IMR-90 (cell line): ENCODE measurements around the gene DUSP22.

Source experiments
- CEBPB ChIP-seq: IDR thresholded peaks from 2 replicates; pipeline ENCODE4 v1.6.1; 2012; ENCODE audit warnings: low read depth, low read length, improper control_type of control experiment
- NFE2L2 ChIP-seq: fragments of 150-350 bp; IDR thresholded peaks from 2 replicates; pipeline ENCODE4 v1.6.1; 2016; ENCODE audit warnings: low read depth, mild to moderate bottlenecking, low read length
- POLR2A ChIP-seq: IDR thresholded peaks from 2 replicates; pipeline ENCODE4 v1.6.1; 2012; ENCODE audit warnings: mild to moderate bottlenecking, low read depth, low read length
- RAD21 ChIP-seq: IDR thresholded peaks from 2 replicates; pipeline ENCODE4 v1.6.1; 2012; ENCODE audit warnings: low read length, improper control_type of control experiment
- RFX5 ChIP-seq: IDR thresholded peaks from 2 replicates; pipeline ENCODE4 v1.8.0; 2012; ENCODE audit warnings: low read depth, mild to moderate bottlenecking, low read length, moderate library complexity
- TF ChIP-seq, protein P1 (sequence below): conservative IDR thresholded peaks from 2 replicates; pipeline ENCODE4 v1.5.1; 2012; ENCODE audit warnings: mild to moderate bottlenecking, low read depth, low read length, improper control_type of control experiment
- TF ChIP-seq, protein P2 (sequence below): fragments of 150-350 bp; IDR thresholded peaks from 2 replicates; pipeline ENCODE4 v1.6.1; 2017; ENCODE audit warnings: mild to moderate bottlenecking, antibody characterized with exemption, low read length, low read depth

DNA sequence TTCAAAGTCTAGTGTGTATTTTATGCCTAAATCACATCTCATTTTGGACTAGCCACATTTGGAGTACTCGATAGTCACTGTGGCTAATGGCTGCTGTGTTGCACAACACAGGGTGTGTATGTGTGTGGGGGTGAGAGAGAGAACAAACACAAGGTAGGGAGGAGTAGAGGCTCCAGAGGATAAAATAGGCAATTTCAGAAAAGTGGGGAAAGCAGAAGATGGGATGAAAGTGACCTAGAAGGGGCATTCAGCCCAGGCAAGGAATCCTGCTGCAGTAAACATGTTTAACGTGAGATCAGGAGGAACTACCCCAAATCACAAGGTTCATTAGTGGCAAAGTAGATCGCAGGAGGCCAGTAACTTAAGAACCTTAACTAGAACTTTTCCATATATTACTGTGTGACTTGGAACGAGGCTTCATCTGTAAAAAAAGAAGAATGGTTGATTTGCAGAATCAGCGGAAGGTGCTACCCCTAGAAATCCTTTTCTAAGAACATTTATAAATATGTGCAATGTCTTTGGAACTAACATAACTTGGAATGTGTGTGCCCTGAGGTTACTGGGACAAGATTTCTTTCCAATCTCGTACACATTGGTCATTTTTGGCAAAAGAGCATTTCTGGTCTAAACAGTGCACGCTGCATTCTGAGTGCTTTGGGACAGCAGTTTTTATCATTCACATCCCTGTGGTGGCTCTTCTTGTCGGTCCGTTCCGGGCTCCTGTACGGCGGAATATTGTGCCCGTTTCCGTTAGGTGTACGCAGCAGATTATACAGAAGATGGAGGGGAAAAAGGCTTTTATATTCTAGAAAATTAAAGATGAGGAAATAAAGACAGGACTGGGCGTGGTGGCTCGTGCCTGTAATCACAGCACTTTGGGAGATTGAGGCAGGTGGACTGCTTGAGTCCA lies 2.6 kb downstream of the DUSP22 start:
- TF ChIP-seq RFX5 (no peak), POLR2A (no peak), RAD21 (no peak), CEBPB (0 out of 2 replicates have a peak, but pooled peaks have one; percentile 15), NFE2L2 (no peak)
- TF ChIP-seq, protein P1, sequence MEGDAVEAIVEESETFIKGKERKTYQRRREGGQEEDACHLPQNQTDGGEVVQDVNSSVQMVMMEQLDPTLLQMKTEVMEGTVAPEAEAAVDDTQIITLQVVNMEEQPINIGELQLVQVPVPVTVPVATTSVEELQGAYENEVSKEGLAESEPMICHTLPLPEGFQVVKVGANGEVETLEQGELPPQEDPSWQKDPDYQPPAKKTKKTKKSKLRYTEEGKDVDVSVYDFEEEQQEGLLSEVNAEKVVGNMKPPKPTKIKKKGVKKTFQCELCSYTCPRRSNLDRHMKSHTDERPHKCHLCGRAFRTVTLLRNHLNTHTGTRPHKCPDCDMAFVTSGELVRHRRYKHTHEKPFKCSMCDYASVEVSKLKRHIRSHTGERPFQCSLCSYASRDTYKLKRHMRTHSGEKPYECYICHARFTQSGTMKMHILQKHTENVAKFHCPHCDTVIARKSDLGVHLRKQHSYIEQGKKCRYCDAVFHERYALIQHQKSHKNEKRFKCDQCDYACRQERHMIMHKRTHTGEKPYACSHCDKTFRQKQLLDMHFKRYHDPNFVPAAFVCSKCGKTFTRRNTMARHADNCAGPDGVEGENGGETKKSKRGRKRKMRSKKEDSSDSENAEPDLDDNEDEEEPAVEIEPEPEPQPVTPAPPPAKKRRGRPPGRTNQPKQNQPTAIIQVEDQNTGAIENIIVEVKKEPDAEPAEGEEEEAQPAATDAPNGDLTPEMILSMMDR: no peak
- TF ChIP-seq, protein P2, sequence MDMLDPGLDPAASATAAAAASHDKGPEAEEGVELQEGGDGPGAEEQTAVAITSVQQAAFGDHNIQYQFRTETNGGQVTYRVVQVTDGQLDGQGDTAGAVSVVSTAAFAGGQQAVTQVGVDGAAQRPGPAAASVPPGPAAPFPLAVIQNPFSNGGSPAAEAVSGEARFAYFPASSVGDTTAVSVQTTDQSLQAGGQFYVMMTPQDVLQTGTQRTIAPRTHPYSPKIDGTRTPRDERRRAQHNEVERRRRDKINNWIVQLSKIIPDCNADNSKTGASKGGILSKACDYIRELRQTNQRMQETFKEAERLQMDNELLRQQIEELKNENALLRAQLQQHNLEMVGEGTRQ: no peak
